ENCODE results near the gene ZNF385C.

The ZNF385C gene

DNA sequence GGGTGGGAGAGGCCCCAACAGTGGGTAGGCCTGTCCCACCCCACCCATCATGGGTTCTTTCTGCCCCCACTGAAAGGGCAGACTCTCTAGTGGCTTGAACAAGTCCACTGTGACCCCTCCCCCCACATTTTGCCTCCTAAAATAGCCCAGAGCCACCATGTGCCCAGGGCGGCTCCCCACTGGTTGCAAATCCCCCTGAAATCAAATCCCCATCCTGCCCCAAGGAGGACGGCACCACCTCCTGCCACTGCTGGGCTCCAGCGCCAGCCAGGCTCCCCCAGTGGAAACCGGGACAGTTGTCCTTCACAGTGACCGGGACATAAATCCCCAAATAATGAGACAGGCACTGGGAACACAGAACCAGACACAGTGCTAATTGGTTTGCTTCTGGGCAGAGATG is 20.5 kb downstream of the ZNF385C start:
- no peak for DNase-seq (ENCODE audit: low spot score)

DNA sequence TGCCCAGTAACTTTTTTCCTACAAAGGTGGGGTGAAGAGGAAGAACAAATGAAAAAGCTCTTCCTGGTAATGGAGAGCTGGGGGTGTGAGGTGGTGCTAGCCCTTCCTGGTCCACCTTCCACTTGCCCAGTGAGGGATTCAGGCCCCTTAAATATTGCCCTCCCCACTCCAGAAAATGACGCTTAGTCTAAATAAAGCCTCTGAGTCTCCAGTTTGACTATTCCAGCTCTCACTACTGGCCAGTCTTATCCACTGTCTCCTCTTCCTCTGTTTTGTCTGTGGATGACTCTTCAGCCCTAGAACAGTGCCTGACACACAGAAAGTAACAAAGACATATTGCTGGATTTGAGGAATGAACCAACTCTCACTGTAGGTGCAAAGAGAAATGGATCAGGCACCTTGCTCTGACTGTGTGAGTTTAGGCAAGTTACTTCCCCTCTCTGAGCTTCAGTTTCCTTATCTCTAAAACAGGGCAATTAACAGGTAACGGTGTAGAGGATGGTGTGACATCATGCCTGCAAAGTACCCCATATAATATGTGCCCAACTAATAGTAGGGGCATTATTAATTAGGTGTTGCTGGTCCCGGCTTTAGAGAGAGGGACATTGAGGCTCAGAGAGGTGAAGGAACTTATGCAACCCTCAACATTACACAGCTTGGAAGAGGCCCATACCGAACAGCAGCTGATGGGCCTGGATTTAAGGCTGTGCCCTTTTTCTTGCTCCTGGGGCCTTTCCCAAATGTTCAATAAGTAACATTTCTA is 21.3 kb downstream of the ZNF385C start:
- no peak for DNase-seq (ENCODE audit: low spot score)

DNA sequence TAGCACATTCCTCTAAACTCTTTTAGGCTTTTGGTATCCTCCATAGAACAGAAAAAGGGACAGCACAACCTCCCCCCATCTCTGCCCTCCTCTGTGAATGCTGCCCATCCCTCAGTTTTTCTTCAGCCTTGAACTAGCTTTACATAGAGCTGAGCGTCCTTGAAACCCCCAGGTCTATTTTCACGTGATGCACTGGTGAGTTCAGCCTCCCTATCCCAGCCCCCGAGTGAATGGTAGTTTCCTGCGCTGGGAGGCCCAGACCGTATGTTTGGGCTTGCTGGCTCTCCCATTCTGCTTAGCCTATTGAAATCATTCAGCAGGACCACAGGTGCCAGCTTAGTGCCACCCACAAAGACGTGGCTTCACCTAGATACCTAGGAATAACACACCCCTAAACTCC is 22.5 kb downstream of the ZNF385C start:
- DNase-seq (ENCODE audit: low spot score), result no peak

DNA sequence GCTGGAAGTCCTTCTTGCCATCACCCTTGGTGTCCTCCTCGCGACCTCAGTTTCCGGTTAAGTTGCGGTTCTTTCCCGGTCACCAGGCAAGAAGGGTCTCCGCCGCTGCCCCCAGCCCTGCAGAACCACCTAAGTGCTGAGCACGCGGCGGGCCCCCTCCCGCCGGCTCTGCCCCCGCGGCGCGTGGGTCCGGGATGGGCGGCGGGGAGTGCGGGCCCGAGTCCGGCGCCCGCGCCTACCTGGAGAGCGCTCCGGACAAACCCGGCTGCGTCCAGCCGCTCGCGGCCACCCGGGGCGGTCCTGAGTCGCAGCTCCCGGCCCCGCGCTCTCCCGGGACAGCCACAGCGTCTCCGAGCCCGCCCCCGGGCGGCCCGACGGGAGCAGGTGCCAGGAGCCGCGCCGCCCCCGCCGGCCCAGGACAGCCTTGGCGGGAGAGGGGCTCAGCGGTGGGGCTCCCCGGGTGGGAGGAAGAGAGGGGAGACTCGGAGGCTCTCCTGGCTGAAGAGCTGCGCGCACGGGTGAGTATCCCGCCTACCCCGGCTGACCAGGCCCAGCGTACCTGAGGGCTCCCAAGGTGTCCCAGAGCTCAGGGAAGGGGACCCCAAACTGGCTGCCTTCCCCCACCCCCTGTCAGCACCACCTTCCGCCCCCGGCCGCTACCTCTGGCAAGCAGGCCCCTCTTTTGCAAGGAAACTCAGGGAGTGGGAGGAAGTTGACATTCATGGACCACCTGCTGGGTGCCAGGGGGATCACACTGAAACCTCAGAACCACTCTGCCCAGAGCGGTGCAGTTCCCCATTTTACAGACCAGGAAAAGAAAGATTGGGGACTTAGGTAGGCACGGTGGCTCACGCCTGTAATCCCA is 25.7 kb downstream of the ZNF385C start:
- DNase-seq (ENCODE audit: low spot score), result no peak

DNA sequence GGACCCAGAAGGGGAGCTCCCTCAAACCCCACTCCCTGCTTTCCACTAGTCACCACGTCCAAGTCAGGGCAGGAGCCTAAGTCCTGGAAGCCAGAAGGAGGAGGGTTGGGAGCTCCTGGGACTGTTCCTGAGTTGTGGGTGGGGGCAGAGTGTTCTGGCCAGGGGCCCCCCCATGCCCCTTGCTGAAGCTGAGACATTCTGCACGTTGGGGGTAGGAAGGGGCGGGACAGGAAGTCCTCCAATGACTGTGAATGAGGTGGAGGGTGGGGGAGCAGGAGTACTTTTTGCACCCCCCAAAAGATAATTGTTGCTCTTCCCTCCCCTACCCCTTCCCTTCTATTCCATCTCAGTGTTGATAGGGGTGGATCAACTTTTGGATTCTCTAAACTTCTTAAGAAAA is 26.5 kb downstream of the ZNF385C start:
- DNase-seq (ENCODE audit: low spot score), result no peak

DNA sequence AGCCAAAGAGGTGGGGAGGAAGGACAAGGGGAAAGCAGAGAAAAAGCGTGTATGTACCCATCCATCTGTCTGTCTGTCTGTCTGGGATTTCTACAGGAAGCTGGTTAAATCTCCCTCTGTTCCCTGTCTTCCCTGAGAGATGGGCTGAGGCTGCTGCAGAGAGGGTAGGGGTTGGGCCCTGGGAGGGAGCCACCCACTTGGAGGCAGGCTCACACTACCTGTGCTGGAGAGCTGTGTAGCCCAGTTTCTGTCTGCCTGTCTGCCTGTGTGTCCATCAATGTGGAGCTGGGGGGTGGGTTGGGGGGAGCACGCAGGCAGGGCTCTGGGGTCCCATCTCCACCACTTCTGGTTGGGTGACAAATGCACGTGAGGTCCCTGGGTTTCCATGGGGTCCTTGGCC is 29.3 kb downstream of the ZNF385C start:
- no peak for DNase-seq (ENCODE audit: low spot score)

DNA sequence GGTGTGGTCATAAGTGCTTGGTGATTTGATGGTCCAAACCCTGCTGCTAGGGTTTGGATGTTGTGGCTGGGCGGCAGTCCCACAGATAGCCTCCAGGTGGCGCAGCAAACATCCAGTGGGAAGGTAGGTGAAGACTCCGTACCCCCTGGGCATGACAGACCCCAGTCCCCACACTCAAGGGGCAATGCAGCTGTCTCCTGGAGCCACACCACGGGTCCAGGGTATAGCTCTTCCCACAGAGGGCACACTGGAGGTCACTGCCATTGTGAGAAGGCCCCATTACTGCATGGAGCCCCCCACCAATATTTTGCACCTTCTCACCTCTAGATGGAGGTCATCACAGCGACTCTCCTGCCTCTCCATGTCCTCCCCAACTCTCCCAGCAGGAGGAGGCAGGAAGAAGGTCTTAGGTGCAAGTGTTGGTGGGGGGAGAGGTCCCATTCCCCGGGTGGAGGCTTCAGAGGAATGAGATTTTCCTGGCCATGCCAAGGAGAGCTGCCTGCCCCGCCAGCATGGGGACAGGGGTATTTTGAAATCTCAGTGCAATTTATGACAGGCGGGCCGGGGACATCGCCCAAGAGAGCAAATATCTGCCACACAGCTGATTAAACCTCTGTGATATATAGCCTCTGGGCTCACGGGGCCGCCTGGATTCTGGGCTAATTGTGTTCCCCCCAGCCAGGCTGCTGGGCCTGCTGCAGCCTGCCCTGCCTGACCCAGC is 30.7 kb downstream of the ZNF385C start:
- DNase-seq (ENCODE audit: low spot score), result peak; percentile 60

DNA sequence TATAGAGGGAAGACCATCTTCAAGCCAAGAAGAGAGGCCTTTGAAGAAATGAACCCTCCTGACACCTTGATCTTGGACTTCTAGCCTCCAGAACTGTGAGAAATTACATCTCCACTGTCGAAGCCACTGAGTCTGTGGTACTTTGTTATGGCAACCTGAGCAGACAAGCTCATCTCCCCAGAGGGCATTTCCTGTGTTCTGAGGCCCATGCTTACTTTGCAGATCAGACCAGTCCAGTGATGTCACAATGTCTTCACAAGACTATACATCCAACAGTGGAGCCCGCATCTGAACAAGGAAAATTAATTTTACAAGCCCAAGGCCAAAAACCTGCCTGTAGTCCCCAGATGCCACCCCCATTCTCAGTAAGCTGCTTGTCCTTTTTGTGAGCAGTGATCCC is 33.1 kb downstream of the ZNF385C start:
- DNase-seq (ENCODE audit: low spot score), result no peak

DNA sequence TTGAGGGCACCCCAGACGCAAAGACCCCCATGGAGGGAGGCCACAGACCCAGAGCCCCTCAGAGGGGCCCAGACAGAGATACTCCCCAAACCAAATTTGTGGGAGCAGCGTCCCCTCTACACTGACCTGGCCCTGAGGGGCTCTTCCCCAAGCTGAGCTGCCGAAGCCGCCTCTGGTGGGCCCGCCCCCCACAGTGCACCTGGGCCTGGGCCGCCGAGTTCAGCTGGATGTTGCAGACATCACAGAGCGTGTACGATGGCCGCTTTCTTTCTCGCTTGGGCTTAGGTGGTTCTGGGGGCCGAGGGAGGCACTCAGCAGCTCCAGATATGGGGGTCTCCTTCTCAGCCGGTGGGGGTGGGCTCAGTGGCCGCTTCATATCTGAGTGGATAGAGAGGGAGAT is 35.6 kb downstream of the ZNF385C start:
- DNase-seq (ENCODE audit: low spot score), result no peak

DNA sequence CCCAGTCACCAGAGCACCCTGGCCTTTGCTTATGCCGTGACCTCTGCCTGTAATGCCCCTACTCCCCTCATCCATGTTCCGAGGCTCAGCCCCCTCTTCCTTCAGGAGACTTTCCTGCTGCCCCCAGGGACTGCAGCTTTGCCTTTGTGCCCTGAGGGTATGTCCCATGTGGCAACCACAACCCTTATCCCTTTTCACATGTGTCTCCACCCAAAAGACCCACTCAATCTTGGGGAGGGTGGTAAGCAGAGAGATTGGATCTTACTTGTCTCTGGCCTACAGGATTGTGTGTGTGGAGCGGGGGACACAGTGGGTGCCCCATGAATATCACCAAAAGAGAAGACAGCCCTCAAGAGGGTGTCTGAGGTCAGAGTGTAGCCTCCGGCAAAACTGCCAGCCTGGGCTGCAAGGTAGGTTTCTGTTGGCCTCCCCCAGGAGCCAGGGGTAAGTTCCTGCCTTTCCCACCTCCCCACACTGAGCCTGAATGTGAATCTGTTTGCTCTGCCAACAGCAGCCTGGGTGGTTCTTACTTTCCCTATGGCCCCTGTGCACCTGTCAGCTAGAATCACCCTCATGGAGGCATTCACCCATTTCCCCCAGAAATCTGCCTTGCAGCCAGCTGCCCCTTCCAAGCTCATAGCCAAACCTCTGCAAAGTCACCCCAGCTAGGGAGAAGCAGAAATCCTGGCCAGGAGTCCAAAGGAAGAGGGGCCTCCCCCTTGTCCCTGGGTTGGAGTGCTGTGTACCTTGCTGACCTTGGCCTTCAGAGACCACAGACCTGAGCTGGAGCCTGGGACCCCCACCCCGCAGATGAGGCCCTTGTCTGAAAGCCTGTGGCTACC is 36.4 kb downstream of the ZNF385C start:
- no peak for DNase-seq (ENCODE audit: low spot score)

DNA sequence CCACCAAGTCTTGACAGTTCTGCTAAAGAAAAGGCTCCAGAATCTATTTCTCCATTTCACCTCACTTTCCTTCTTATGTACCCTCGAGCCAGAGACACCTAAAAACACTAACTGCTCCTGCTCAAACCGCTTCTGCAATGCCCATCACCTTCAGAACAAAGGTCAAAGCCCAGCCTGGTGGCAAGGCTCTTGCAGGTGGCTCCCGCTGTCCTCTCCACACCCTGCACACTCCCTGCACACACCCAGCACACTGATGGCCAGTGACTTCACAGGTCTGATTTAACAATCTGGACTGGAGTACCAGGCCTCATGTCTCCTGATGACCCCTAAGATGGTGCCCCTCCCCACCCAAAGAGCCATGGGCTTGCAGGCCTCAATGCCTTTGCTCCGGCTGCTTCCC is 38.0 kb downstream of the ZNF385C start:
- DNase-seq (ENCODE audit: low spot score), result no peak

DNA sequence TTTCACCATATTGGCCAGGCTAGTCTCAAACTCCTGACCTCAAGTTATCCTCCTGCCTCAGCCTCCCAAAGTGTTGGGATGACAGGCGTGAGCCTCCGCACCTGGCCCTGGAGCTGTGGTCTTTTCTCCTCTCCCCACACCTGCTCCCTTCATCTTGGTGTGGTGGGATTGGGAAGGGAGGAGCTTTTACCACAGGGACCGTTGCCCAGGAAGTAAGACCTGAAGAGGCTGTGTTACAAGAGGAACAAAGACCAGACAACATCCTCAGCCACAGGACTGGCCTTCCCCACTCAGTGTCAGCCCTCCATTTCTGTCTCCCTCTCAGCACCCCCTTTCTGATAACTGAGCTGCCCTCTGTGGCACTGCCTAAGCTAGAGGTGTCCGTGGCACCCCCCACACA is 38.5 kb downstream of the ZNF385C start:
- no peak for DNase-seq (ENCODE audit: low spot score)

DNA sequence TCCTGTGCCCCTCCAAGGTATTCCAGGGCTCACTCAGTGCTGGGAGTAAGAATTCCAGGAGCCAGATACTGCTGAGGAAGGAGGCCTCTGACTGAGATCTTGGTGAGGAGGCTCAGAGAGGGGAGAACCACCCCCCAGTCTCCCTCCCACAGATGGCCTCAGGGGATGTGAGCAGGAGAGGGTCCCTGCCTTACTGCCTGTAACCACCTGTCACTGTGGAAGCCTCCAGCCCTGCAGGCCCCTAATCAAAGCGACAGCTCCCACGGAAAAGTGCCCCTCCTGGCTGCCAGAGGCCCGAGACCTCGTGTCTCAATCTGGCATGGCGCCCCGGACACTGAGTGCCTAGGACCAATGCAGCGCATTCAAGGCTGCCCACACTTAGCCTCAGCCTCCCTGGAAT is 40.2 kb downstream of the ZNF385C start:
- no peak for DNase-seq (ENCODE audit: low spot score)

DNA sequence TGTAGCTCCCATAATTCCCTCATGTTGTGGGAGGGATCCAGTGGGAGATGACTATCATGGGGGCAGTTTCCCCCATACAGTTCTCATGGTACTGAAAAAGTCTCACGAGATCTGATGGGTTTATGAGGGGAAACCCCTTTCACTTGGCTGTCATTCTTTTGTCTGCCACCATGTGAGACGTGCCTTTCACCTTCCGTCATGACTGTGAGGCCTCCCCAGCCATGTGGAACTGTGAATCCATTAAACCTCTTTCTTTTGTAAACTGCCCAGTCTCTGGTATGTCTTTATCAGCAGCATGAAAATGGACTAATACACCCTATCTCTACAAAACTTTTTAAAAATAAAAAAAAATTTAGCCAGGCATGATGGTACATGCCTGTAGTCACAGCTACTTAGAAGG is 41.6 kb downstream of the ZNF385C start:
- DNase-seq (ENCODE audit: low spot score), result no peak

DNA sequence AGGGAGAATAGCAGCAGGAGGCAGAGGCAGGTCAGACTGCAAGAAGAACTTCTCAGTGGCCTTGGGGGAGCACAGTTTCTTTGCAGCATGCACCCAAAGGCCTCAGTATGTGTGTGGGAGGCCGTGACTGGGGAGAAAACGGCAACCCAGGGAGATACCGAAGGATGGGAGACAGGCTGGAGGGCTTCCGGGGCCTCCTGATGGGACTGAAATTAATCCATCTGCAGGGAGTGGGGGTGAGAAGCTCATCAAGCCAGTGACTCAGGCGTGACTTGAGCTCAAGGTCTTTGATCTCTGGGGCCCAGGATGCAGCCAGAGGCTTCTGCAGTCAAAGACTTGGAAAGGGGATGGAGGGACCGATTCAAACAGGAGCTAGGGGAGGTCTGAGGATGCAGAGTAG is 42.8 kb downstream of the ZNF385C start:
- DNase-seq (ENCODE audit: low spot score), result no peak

DNA sequence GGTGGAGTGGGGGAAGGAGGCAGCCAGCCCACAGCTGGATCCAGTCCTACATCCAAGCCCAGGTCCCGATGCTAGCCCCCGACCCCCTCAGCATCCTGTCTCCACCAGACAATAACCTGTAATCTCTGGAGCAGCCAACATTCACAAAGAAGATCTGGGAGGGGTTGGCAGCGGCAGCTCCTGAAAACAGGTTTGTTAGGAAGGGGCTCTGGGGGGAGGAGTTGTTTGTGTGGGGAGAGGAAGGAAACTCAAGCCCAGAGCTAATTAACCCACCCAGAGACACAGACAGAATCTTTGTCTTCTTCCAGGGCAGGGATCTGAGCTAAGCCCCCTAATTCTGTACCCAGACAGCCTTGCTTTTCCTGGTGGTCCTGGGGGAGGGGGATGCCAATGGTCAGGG is 43.2 kb downstream of the ZNF385C start:
- no peak for DNase-seq (ENCODE audit: low spot score)

DNA sequence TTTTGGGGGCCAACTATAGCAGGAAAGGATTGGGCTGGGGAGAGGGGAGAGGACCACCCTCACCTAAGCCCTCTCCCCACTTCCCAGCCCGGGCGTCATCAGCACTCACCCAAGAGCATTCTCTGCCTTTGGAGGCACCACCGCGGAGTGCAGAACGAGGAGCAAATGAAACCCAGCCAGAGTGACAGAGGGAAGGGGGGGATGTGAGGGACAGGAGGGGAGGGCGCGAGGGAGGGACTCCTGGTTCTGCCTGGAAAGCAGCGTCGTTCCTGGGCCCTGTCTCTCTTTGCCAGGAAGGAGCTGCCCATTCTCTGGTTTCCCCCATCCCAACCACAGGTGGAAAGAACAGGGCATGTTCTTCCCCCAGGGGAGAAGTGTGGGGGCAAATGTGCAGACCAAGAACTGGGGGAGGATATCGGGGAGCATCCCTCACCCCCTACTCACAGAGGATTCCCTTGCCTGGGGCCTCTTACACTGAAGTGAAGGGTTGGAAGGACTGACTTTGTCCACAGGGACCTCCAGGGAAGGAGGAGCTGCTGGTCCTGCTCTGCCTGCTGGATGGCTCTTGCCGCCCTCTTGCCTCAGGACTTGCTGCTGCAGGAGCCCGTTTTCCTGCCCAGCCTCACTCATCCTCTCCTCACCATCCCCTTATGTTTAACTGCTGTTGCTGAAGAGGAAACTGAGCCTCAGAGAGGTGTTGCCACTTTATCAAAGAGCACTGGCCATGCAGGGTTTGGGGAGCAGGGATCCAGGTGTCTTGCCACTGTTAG is 44.4 kb downstream of the ZNF385C start:
- no peak for DNase-seq (ENCODE audit: low spot score)

DNA sequence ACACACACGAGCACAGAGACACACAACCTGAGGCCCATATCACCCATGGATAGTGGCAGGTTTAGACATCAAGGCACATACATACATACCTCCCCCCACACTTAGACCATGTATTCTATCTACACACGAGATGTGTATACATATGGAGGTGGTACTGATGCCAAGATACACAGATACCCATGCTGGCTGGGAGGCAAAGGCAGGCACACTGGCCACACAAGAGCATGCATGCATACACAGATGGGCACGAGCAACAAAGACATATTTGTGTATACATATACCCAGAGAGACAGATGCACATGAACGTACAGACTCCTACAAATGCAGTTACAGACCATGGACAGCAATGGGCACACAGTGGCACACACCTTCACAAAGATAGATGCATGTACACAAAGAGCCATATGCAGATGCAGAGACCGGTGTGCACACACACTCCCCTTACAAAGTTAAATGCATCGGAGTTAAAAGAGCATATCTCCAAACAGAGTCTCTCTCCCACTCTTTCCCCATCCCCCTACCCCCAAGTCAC is 45.9 kb downstream of the ZNF385C start:
- no peak for DNase-seq (ENCODE audit: low spot score)

DNA sequence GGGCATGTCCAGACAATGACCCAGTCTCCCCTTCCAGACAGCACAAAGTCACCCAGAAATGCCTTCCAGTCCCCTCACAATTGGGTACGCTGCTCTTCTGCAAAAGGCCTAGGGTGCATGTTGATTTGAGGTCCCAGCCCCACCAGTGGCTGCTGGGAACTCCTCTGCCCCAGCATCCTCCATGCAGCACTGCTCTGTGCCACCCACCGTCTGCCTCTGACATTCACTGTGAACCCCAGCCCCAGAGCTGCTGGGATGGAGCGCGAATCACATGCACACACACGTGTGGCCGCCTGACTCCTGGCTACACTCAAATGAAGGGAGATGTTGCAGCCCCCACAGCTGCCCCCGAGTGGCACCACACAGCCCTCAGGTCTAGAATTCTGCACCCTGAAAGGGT is 46.6 kb downstream of the ZNF385C start:
- DNase-seq (ENCODE audit: low spot score), result no peak

DNA sequence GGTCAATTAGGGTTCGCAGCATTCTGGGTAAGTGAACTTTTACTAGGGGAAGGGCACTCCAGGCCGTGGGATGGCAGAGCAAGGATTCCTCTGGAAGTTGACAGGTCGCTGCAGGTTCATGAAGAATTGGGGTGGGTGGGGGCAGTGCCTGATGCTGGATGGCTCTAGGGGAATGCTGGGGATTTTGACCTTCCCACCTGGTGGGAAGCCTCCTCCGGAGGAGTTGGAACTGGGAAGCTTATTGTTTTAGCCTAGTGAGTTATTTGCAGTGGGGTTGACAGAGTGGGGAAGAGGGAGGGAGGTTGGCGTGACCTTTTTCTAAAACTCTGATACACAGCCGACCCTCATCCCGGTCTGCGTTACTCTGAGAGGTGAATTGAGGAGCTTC is 47.3 kb downstream of the ZNF385C start:
- no peak for DNase-seq (ENCODE audit: low spot score)

Data from AG08395 (cell line).